Astrocyte (in vitro differentiated cells and primary cell): ENCODE measurements around the gene FBXL14. TPM values are rescaled to one million over a fixed set of nuclear protein-coding genes. Genes with fewer than 3 reads are reported as not detected.

Experiments
- DNase-seq: peaks from one replicate; pipeline ENCODE4 v3.0.0-alpha.2; 2010; ENCODE audit warnings: low read depth
- FAIRE-seq: peaks from 2 replicates; lab custom pipeline; 2011; peaks lifted over from hg19 to GRCh38; lab: Jason Lieb, UNC
- H2AFZ ChIP-seq: 2 replicates; pipeline ENCODE4 v1.6.0; 2012; ENCODE audit warnings: low read depth, low read length, inconsistent platforms
- H3K27ac ChIP-seq: 2 replicates; pipeline ENCODE4 v1.5.1; 2011; ENCODE audit warnings: low read depth, low read length, inconsistent platforms
- H3K27me3 ChIP-seq: 2 replicates; pipeline ENCODE4 v1.6.0; 2011; ENCODE audit warnings: low read length, inconsistent platforms; ENCODE audit not compliant: insufficient read depth
- H3K36me3 ChIP-seq: 2 replicates; pipeline ENCODE4 v1.5.1; 2011; ENCODE audit warnings: low read length, inconsistent platforms; ENCODE audit not compliant: insufficient read depth
- H3K4me1 ChIP-seq: 2 replicates; pipeline ENCODE4 v1.5.1; 2011; ENCODE audit warnings: low read length, inconsistent platforms; ENCODE audit not compliant: insufficient read depth
- H3K4me2 ChIP-seq: 2 replicates; pipeline ENCODE4 v1.6.0; 2012; ENCODE audit warnings: low read length, inconsistent platforms
- H3K4me3 ChIP-seq: 2 replicates; pipeline ENCODE4 v1.5.1; 2011; ENCODE audit warnings: low read depth, mild to moderate bottlenecking, low read length, inconsistent platforms; ENCODE audit not compliant: insufficient read depth
- H3K79me2 ChIP-seq: 2 replicates; pipeline ENCODE4 v1.6.0; 2012; ENCODE audit warnings: mild to moderate bottlenecking, low read length, inconsistent platforms; ENCODE audit not compliant: insufficient read depth
- H3K9ac ChIP-seq: 2 replicates; pipeline ENCODE4 v1.6.0; 2012; ENCODE audit warnings: mild to moderate bottlenecking, low read length, inconsistent platforms
- H3K9me3 ChIP-seq: 2 replicates; pipeline ENCODE4 v1.5.1; 2012; ENCODE audit warnings: low read depth, mild to moderate bottlenecking, low read length, inconsistent platforms; ENCODE audit not compliant: insufficient read depth
- H4K20me1 ChIP-seq: 2 replicates; pipeline ENCODE4 v1.6.0; 2012; ENCODE audit warnings: low read length, inconsistent platforms; ENCODE audit not compliant: insufficient read depth
- H3K27ac Mint-ChIP-seq: one replicate; pipeline ENCODE4 v1.8.0; 2021; ENCODE audit warnings: mild to moderate bottlenecking, mixed read lengths; ENCODE audit not compliant: unreplicated experiment
- H3K27me3 Mint-ChIP-seq: one replicate; pipeline ENCODE4 v1.8.0; 2021; ENCODE audit warnings: low read depth, mixed read lengths; ENCODE audit not compliant: unreplicated experiment
- H3K36me3 Mint-ChIP-seq: one replicate; pipeline ENCODE4 v1.8.0; 2021; ENCODE audit warnings: low read depth, mixed read lengths; ENCODE audit not compliant: unreplicated experiment
- H3K4me1 Mint-ChIP-seq: one replicate; pipeline ENCODE4 v1.8.0; 2021; ENCODE audit warnings: low read depth, mixed read lengths; ENCODE audit not compliant: unreplicated experiment
- H3K4me3 Mint-ChIP-seq: one replicate; pipeline ENCODE4 v1.8.0; 2021; ENCODE audit warnings: mild to moderate bottlenecking, moderate library complexity, mixed read lengths; ENCODE audit not compliant: unreplicated experiment
- H3K9me3 Mint-ChIP-seq: one replicate; pipeline ENCODE4 v1.8.0; 2021; ENCODE audit warnings: mild to moderate bottlenecking, mixed read lengths; ENCODE audit not compliant: unreplicated experiment
- EZH2 ChIP-seq: IDR thresholded peaks from 2 replicates; pipeline ENCODE4 v1.6.1; 2012; ENCODE audit warnings: mild to moderate bottlenecking, low read length, inconsistent platforms; ENCODE audit not compliant: insufficient read depth
- total RNA-seq: library from RNA; stranded (reverse); gene quantifications from 2 replicates; pipeline ENCODE4 v1.2.1, GENCODE V29; 2021
- TF ChIP-seq, protein P1 (sequence below): IDR thresholded peaks from 2 replicates; pipeline ENCODE4 v1.5.1; 2011; ENCODE audit warnings: low read depth, mild to moderate bottlenecking, inconsistent platforms, low read length, moderate library complexity; ENCODE audit not compliant: insufficient read depth

Gene FBXL14
- total RNA-seq, 1 donor from 2014 or later: 9.2 TPM

DNA sequence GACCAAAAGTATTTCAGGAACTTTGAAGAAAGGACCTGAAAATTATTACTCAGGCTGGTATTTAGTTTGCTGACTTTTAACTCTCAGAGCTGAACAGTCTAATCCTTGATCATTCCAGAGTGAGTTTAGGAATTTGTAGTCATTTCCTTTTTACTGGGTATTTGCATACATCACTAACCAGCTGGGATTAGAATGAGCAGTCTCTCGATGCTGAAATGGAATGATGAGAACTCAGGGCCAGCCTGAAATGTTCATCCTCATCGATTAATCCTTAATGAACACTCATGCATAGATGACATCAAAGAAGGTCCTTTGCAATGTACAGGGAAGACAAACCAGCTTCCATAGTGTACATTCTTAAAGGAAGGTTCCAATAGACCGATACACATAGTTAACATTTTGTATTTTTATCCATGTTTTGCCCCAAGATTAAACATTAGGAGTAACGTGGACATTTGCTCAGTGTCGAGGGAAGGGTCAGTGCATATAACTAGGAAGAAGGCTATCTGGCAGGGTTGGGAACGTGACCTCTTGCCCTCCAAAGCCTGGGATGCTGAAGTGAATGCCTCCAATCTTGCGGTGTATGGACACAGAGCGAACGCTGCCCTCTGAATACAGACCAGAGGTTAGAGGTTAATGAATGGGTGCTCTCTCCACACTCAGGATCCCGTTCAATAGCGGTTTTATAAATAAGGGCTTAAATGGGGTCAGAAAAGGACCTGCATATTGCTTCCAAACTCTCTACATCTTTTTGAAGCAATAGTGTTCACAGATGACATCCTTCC, 14.5 kb downstream of the FBXL14 start:
- TF ChIP-seq, protein P1, sequence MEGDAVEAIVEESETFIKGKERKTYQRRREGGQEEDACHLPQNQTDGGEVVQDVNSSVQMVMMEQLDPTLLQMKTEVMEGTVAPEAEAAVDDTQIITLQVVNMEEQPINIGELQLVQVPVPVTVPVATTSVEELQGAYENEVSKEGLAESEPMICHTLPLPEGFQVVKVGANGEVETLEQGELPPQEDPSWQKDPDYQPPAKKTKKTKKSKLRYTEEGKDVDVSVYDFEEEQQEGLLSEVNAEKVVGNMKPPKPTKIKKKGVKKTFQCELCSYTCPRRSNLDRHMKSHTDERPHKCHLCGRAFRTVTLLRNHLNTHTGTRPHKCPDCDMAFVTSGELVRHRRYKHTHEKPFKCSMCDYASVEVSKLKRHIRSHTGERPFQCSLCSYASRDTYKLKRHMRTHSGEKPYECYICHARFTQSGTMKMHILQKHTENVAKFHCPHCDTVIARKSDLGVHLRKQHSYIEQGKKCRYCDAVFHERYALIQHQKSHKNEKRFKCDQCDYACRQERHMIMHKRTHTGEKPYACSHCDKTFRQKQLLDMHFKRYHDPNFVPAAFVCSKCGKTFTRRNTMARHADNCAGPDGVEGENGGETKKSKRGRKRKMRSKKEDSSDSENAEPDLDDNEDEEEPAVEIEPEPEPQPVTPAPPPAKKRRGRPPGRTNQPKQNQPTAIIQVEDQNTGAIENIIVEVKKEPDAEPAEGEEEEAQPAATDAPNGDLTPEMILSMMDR: no peak
- no peak for TF ChIP-seq EZH2
- Histone ChIP-seq H3K9me3 (no peaks in the 10 kb centered on the region), H3K4me1 (peaks cover 36% of the 10 kb centered on the region), H2AFZ (no peak overlapping the region), H3K27me3 (no peaks in the 10 kb centered on the region), H3K79me2 (peaks cover 48% of the 10 kb centered on the region), H3K27ac (no peak overlapping the region), H3K9ac (no peak overlapping the region), H4K20me1 (peaks cover 42% of the 10 kb centered on the region), H3K4me2 (peak overlapping the region; percentile 24), H3K36me3 (no peaks in the 10 kb centered on the region), H3K4me3 (no peak overlapping the region)
- peak; percentile 59 for DNase-seq
- H3K36me3 Mint-ChIP-seq: peaks cover 8% of the 10 kb centered on the region
- H3K4me1 Mint-ChIP-seq: peaks cover 53% of the 10 kb centered on the region
- peak overlapping the region; percentile 4 for H3K27ac Mint-ChIP-seq
- no peaks in the 10 kb centered on the region for H3K27me3 Mint-ChIP-seq
- no peaks in the 10 kb centered on the region for H3K9me3 Mint-ChIP-seq
- peak; percentile 52 for FAIRE-seq
- H3K4me3 Mint-ChIP-seq: no peak overlapping the region

DNA sequence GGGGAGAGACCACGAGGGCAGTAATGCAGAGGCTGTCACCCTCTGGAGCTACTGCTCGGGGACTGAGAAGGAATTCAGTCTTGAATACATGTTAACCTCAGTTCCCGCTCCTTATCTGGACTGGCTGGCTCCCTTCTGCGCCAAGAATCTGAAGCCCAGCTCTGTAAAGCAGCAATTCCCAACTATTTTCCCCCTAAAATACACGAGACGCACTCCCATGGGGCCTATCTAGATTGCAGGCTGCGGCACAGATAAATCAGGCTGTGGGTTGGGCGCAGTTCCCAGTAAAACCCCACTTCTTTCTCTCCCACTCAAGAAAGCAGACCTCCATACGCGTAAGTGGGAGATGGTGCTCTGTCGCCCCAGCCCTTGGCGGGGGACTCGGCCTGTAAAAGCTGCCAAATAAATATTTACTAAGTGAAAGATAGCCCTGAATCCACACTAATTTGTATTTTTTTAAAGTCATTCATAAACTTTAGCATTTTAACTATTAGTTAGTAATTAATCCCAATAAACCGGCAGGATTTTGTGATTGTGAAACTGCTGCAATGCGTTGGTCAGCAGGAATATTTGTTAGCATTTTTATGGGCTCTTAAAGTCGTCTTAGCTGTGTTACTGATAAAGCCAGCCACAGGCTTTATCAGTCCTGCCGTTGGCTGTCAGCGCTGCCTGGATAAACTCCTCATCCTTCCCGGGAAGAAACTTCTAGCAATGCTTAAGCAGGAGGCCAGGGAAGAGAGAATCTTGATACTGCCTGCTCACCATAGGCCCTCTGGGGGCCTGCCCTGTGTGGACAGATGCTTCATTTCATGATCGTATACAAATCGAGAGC, 17.8 kb downstream of the FBXL14 start:
- no peak overlapping the region for H3K27ac Mint-ChIP-seq
- H3K79me2 ChIP-seq: peaks cover 54% of the 10 kb centered on the region
- peaks cover 56% of the 10 kb centered on the region for H3K4me1 Mint-ChIP-seq
- peaks cover 15% of the 10 kb centered on the region for H3K36me3 Mint-ChIP-seq
- FAIRE-seq: no peak
- H3K27ac ChIP-seq: no peak overlapping the region
- H2AFZ ChIP-seq: no peak overlapping the region
- TF ChIP-seq, protein P1: no peak
- no peak for TF ChIP-seq EZH2
- H3K9ac ChIP-seq: no peak overlapping the region
- peaks cover 63% of the 10 kb centered on the region for H4K20me1 ChIP-seq
- H3K4me1 ChIP-seq: peaks cover 34% of the 10 kb centered on the region
- no peaks in the 10 kb centered on the region for H3K27me3 Mint-ChIP-seq
- peak overlapping the region; percentile 58 for H3K4me2 ChIP-seq
- no peaks in the 10 kb centered on the region for H3K9me3 ChIP-seq
- H3K4me3 ChIP-seq: no peak overlapping the region
- no peaks in the 10 kb centered on the region for H3K9me3 Mint-ChIP-seq
- no peak overlapping the region for H3K4me3 Mint-ChIP-seq
- no peaks in the 10 kb centered on the region for H3K27me3 ChIP-seq
- peak; percentile 78 for DNase-seq
- H3K36me3 ChIP-seq: no peaks in the 10 kb centered on the region
